ENCODE data around the gene S100A9. TPM values are rescaled to one million over a fixed set of nuclear protein-coding genes. Genes with fewer than 3 reads are reported as not detected.

S100A9 gene
- total and polyA plus RNA-seq, 4 experiments from 2014 or later, result 7.4 to 11.6 (median 7.8) TPM

- Mint-ChIP-seq H3K4me1 (peaks cover 0 to 1% (median 0%) of the 10 kb centered on the region in 4 donors), H3K36me3 (peaks cover 0 to 5% of the 10 kb centered on the region in 2 donors), H3K27me3 (peaks cover 11 to 35% of the 10 kb centered on the region in 2 donors), H3K27ac (no peak overlapping the region), H3K4me3 (no peak overlapping the region), H3K9me3 (peaks cover 0 to 22% (median 14%) of the 10 kb centered on the region in 8 donors)
- CTCF ChIA-PET (ENCODE audit: partially characterized antibody), result no interaction called here
- intact Hi-C loops (cut with micrococcal nuclease), result no loop called here
- Histone ChIP-seq H3K27ac (ENCODE audit: low read depth, low read length) (no peak overlapping the region), H3K4me1 (ENCODE audit: insufficient read depth, low read length) (no peaks in the 10 kb centered on the region), H3K4me3 (ENCODE audit: low read length in 2 of 2) (no peak overlapping the region), H3K36me3 (ENCODE audit: insufficient read depth, low read length) (no peaks in the 10 kb centered on the region), H3K9me3 (ENCODE audit: control insufficient read depth in 1 of 2, low read length in 2 of 2) (peaks cover 0 to 3% of the 10 kb centered on the region in 2 donors), H3K27me3 (ENCODE audit: insufficient read depth, low read length) (peaks cover 4% of the 10 kb centered on the region)
- POLR2A ChIA-PET (ENCODE audit: partially characterized antibody), result no interaction called here
- no peak for DNase-seq
These were observed 27.4 kb downstream of the S100A9 start for GRCh38 chr1:153384958-153385580.

GRCh38 chr1:153386500-153386901 lies 28.8 kb downstream of the S100A9 start:
- POLR2A ChIA-PET (ENCODE audit: partially characterized antibody), result no interaction called here

GRCh38 chr1:153387001-153387400 lies 29.3 kb downstream of the S100A9 start:
- CTCF ChIA-PET (ENCODE audit: partially characterized antibody), result interaction anchor here (1.2 kb wide), 1 partner anchor 31 kb away, joined by 3 read pairs; no protein-coding TSS in a partner anchor
- peaks cover 0 to 9% (median 5%) of the 10 kb centered on the region in 8 donors for H3K9me3 Mint-ChIP-seq
- H3K27ac Mint-ChIP-seq, result no peak overlapping the region
- H3K4me3 ChIP-seq (ENCODE audit: low read length in 2 of 2), result no peak overlapping the region
- H3K27me3 Mint-ChIP-seq, result peaks cover 11 to 31% of the 10 kb centered on the region in 2 donors
- no peaks in the 10 kb centered on the region for H3K36me3 Mint-ChIP-seq
- no peak overlapping the region for H3K27ac ChIP-seq (ENCODE audit: low read depth, low read length)
- H3K36me3 ChIP-seq (ENCODE audit: insufficient read depth, low read length), result no peaks in the 10 kb centered on the region
- H3K27me3 ChIP-seq (ENCODE audit: insufficient read depth, low read length), result peaks cover 4% of the 10 kb centered on the region
- H3K4me1 Mint-ChIP-seq, result peaks cover 0 to 1% (median 0%) of the 10 kb centered on the region in 4 donors
- POLR2A ChIA-PET (ENCODE audit: partially characterized antibody), result no interaction called here
- no peaks in the 10 kb centered on the region for H3K9me3 ChIP-seq (ENCODE audit: control insufficient read depth in 1 of 2, low read length in 2 of 2)
- intact Hi-C loops (cut with micrococcal nuclease), result no loop called here
- DNase-seq, result no peak
- no peak overlapping the region for H3K4me3 Mint-ChIP-seq
- no peaks in the 10 kb centered on the region for H3K4me1 ChIP-seq (ENCODE audit: insufficient read depth, low read length)

More at GRCh38 chr1:153386500-153386901, 28.8 kb downstream of the S100A9 start:
- no peaks in the 10 kb centered on the region for H3K4me1 ChIP-seq (ENCODE audit: insufficient read depth, low read length)
- no peaks in the 10 kb centered on the region for H3K36me3 ChIP-seq (ENCODE audit: insufficient read depth, low read length)
- H3K36me3 Mint-ChIP-seq, result peaks cover 0 to 4% of the 10 kb centered on the region in 2 donors
- no peak overlapping the region for H3K27ac Mint-ChIP-seq
- peaks cover 0 to 14% (median 9%) of the 10 kb centered on the region in 8 donors for H3K9me3 Mint-ChIP-seq
- H3K4me1 Mint-ChIP-seq, result peaks cover 0 to 1% (median 0%) of the 10 kb centered on the region in 4 donors
- H3K4me3 ChIP-seq (ENCODE audit: low read length in 2 of 2), result no peak overlapping the region
- DNase-seq, result no peak
- no peak overlapping the region for H3K27ac ChIP-seq (ENCODE audit: low read depth, low read length)
- CTCF ChIA-PET (ENCODE audit: partially characterized antibody), result interaction anchor here (1.2 kb wide), 1 partner anchor 31 kb away, joined by 3 read pairs; no protein-coding TSS in a partner anchor
- H3K27me3 Mint-ChIP-seq, result peaks cover 11 to 34% of the 10 kb centered on the region in 2 donors
- no peak overlapping the region for H3K4me3 Mint-ChIP-seq
- H3K27me3 ChIP-seq (ENCODE audit: insufficient read depth, low read length), result peaks cover 4% of the 10 kb centered on the region
- H3K9me3 ChIP-seq (ENCODE audit: control insufficient read depth in 1 of 2, low read length in 2 of 2), result peaks cover 0 to 3% of the 10 kb centered on the region in 2 donors
- intact Hi-C loops (cut with micrococcal nuclease), result no loop called here

DNA sequence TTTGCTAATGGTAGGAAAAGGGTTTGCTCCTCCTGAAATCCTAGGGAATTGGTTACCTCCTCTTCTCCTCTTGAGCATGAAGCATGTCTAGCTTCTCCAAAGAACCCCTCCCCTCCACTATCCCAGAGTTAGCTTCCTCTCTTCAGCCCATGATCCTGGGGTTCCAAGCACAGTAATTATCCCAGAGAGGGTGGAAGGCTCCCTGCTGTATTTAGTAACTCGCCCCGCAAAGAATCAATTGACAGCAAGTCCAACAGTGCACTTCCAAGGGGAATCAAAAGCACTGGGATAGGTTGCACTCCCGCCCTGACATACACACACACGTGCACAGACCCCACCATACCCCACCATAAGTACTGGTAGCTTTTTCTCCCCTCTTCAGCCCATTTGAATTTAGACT lies 30.1 kb downstream of the S100A9 start:
- H3K9me3 Mint-ChIP-seq, result peaks cover 0 to 3% (median 0%) of the 10 kb centered on the region in 8 donors
- intact Hi-C loops (cut with micrococcal nuclease), result no loop called here
- ChIA-PET CTCF (ENCODE audit: partially characterized antibody) (interaction anchor here (1.2 kb wide), 1 partner anchor 32 kb away, joined by 3 read pairs; no protein-coding TSS in a partner anchor), POLR2A (ENCODE audit: partially characterized antibody) (no interaction called here)
- Histone ChIP-seq H3K27me3 (ENCODE audit: insufficient read depth, low read length) (peaks cover 4% of the 10 kb centered on the region), H3K4me1 (ENCODE audit: insufficient read depth, low read length) (no peaks in the 10 kb centered on the region), H3K9me3 (ENCODE audit: control insufficient read depth in 1 of 2, low read length in 2 of 2) (no peaks in the 10 kb centered on the region), H3K36me3 (ENCODE audit: insufficient read depth, low read length) (no peaks in the 10 kb centered on the region), H3K27ac (ENCODE audit: low read depth, low read length) (no peak overlapping the region), H3K4me3 (ENCODE audit: low read length in 2 of 2) (no peak overlapping the region)
- H3K36me3 Mint-ChIP-seq, result no peaks in the 10 kb centered on the region
- peaks cover 7 to 27% of the 10 kb centered on the region in 2 donors for H3K27me3 Mint-ChIP-seq
- no peak overlapping the region for H3K4me3 Mint-ChIP-seq
- H3K27ac Mint-ChIP-seq, result peak overlapping the region in 1 of 7 donors; percentile 73
- DNase-seq, result no peak
- H3K4me1 Mint-ChIP-seq, result peaks cover 0 to 1% (median 0%) of the 10 kb centered on the region in 4 donors

DNA sequence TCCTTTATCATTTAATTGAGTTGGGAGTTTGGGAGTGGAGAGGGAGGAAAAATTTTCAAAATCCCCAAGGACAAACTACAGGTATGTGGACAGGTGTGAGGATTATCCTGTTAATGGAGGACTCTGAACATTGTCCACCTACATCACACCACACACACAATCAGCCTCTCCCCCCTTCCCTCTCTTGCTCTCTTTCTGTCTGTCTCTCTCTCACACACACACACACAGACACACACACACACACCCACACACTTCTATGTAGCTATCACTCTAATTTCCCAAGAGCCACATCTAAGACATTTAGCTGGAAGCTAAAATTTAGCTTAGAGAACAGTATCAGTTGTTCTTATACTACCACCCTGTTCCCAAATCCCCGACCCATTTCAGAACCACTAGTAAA lies 31.7 kb downstream of the S100A9 start:
- peaks cover 11 to 32% of the 10 kb centered on the region in 2 donors for H3K27me3 Mint-ChIP-seq
- intact Hi-C loops (cut with micrococcal nuclease), result no loop called here
- H3K27ac Mint-ChIP-seq, result peak overlapping the region in 1 of 7 donors; percentile 60
- CTCF ChIA-PET (ENCODE audit: partially characterized antibody), result no interaction called here
- H3K36me3 ChIP-seq (ENCODE audit: insufficient read depth, low read length), result no peaks in the 10 kb centered on the region
- H3K27ac ChIP-seq (ENCODE audit: low read depth, low read length), result no peak overlapping the region
- H3K4me1 Mint-ChIP-seq, result peaks cover 0 to 1% (median 0%) of the 10 kb centered on the region in 4 donors
- H3K9me3 Mint-ChIP-seq, result peaks cover 0 to 1% (median 0%) of the 10 kb centered on the region in 8 donors
- peaks cover 4% of the 10 kb centered on the region for H3K27me3 ChIP-seq (ENCODE audit: insufficient read depth, low read length)
- no peaks in the 10 kb centered on the region for H3K36me3 Mint-ChIP-seq
- POLR2A ChIA-PET (ENCODE audit: partially characterized antibody), result no interaction called here
- H3K4me1 ChIP-seq (ENCODE audit: insufficient read depth, low read length), result no peaks in the 10 kb centered on the region
- H3K9me3 ChIP-seq (ENCODE audit: control insufficient read depth in 1 of 2, low read length in 2 of 2), result no peaks in the 10 kb centered on the region
- no peak overlapping the region for H3K4me3 Mint-ChIP-seq
- DNase-seq, result no peak
- H3K4me3 ChIP-seq (ENCODE audit: low read length in 2 of 2), result no peak overlapping the region

GRCh38 chr1:153389973-153390879 lies 32.6 kb downstream of the S100A9 start:
- H3K36me3 ChIP-seq (ENCODE audit: insufficient read depth, low read length), result no peaks in the 10 kb centered on the region
- H3K4me1 Mint-ChIP-seq, result peaks cover 0 to 1% (median 0%) of the 10 kb centered on the region in 4 donors
- DNase-seq, result no peak
- H3K4me3 ChIP-seq (ENCODE audit: low read length in 2 of 2), result no peak overlapping the region
- H3K9me3 Mint-ChIP-seq, result peaks cover 0 to 1% (median 0%) of the 10 kb centered on the region in 8 donors
- no peaks in the 10 kb centered on the region for H3K9me3 ChIP-seq (ENCODE audit: control insufficient read depth in 1 of 2, low read length in 2 of 2)
- H3K36me3 Mint-ChIP-seq, result no peaks in the 10 kb centered on the region
- H3K27me3 ChIP-seq (ENCODE audit: insufficient read depth, low read length), result peaks cover 4% of the 10 kb centered on the region
- H3K4me1 ChIP-seq (ENCODE audit: insufficient read depth, low read length), result no peaks in the 10 kb centered on the region
- H3K4me3 Mint-ChIP-seq, result peak overlapping the region in 1 of 8 donors; percentile 26
- no peak overlapping the region for H3K27ac Mint-ChIP-seq
- H3K27ac ChIP-seq (ENCODE audit: low read depth, low read length), result no peak overlapping the region
- POLR2A ChIA-PET (ENCODE audit: partially characterized antibody), result no interaction called here
- intact Hi-C loops (cut with micrococcal nuclease), result no loop called here
- CTCF ChIA-PET (ENCODE audit: partially characterized antibody), result no interaction called here
- H3K27me3 Mint-ChIP-seq, result peaks cover 13 to 32% of the 10 kb centered on the region in 2 donors

Measured in CD4-positive, alpha-beta memory T cell (primary cell).